Stromal cell of bone marrow (primary cell): ENCODE results near the gene ZNF783.
"Not testable (repeated sequence)": the region's sequence is repeated elsewhere in the genome, so short reads cannot be mapped to it uniquely, and the experiment has no call there.

Experiments used
- DNase-seq: peaks from one replicate; pipeline ENCODE4 v3.0.0-alpha.2; 2012; ENCODE audit warnings: low read depth

The ZNF783 gene

DNA sequence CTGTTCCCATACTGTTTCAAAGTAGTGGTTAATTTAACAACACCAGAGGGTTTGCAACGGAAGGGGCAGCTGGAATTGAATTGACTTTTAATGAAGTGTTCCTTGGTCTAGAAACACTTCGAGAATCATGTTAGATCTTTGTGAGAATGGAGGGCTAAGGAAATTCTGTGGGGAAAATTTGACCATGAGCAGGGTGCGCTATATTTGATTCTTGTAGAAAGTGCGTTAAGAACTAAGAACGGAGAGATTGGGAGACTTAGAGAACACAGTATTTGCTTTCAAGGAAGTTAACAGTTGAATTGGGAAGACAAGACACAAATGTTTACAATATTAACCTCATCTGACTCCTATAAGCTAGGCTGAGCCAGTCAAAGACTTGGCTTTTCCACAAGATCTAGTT is 21.4 kb upstream of the ZNF783 start:
- DNase-seq, result no peak

DNA sequence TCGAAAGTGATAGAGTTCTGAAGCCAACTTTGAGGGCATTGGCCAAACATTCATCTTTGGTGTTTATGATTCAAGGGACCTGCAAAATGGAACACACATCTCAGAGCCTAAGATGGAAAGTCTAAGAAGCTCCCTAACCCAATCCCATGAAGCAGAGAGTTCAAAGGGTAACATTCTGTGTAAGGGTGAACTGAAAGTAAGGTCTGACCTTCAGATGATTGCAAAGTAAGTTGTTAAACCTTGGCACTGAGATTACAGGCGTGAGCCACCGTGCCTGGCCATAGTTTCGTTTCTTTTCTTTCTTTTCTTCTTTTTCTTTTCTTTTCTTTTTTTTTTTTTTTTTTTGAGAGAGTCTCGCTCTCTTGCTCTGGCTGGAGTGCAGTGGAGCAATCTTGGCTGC is 20.3 kb upstream of the ZNF783 start:
- no peak for DNase-seq

DNA sequence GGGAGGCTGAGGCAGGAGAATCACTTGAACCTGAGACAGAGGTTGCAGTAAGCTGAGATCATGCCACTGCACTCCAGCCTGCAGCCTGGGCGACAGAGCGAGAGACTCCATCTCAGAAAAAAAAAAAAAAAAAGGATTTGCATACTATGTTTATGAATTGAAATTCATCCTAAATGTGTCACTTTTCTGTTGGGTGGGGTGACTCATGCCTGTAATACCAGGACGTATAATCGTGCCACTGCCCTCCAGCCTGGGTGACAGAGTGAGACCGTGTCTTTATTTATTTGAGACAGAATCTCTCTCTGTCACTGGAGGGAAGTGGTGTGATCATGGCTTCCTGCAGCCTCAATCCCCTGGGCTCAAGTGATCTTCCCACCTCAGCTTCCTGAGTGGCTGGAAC is 16.8 kb upstream of the ZNF783 start:
- no peak for DNase-seq

DNA sequence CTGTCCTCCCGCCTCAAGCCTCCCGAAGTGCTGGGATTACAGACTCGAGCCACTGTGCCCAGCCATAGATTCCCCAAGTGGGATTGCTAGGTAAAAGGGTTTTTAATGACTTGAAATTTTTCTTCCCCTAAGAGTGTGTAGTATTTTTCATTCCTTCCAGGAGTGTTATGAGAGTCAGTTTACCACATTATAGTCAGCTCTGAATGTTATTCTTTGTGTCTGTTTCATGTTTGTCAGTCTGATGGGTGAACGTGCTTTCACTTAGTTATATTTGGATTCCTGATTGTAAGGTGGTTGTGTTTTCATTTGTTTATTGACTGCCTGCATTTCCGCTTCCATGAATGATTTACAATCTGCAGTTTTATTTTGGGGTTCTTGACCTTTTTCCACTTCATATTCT is 16.3 kb upstream of the ZNF783 start:
- DNase-seq, result no peak

DNA sequence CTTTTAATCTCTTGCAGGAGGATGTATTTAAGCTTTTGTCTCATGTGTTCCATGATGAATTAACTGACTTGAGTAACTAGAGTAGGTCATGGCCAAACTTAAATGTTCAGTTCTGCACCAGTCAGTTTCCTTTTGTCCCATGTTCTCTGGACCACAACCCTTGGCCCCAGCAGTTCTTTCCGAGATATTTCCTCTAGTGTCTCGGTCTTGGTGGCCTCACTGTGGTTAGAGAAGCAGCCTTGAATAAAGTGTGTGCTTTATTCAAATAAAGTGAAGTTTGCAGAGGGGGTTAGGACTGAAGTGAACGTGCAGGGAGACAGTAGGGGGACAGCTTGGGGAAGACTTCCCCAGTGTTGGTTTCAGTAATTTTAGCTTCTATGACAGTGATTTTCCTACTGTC is 13.2 kb upstream of the ZNF783 start:
- DNase-seq, result no peak

DNA sequence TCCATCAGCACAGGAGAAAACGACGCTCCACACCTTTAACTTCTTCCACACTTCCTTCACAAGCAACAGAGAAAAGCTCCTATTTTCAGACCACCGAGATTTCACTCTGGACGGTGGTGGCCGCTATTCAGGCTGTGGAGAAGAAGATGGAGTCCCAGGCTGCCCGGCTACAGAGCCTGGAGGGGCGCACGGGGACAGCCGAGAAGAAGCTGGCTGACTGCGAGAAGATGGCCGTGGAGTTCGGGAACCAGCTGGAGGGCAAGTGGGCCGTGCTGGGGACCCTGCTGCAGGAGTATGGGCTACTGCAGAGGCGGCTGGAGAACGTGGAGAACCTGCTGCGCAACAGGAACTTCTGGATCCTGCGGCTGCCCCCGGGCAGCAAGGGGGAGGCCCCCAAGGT is 11.8 kb upstream of the ZNF783 start:
- not testable (repeated sequence) for DNase-seq

DNA sequence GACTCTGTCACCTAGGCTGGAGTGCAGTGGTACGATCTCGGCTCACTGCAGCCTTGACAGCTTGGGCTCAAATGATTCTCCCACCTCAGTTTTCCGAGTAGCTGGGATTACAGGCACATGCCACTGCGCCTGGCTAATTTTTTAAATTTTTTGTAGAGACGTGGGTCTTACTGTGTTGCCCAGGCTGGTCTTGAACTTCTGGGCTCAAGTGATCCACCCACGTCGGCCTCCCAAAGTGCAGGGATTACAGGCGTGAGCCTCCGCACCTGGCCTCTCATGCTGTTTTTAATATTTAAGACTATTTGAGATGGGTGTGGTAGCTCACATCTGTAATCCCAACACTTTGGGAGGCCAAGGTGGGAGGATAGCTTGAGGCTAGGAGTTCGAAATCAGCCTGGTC is 10.5 kb upstream of the ZNF783 start:
- not testable (repeated sequence) for DNase-seq

DNA sequence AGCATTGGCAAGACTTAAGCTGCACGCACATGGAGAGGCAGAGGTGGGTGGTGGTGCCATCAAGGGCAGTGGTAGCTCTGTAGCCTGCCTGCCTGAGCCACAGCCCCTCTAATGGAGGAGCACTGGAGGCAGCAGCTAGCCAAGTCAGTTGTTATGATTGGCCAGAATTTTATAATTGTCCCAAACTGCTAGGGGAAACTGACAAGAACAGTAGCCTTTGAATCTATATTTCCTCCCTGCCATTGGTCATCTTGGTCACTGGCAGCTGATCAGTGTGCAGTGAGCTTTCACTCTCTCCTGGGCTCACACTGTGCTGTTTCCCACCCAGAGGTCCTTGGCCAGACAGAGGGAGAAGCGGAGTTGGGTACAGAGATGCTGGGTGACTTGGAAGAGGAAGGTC is 9.6 kb upstream of the ZNF783 start:
- no peak for DNase-seq

DNA sequence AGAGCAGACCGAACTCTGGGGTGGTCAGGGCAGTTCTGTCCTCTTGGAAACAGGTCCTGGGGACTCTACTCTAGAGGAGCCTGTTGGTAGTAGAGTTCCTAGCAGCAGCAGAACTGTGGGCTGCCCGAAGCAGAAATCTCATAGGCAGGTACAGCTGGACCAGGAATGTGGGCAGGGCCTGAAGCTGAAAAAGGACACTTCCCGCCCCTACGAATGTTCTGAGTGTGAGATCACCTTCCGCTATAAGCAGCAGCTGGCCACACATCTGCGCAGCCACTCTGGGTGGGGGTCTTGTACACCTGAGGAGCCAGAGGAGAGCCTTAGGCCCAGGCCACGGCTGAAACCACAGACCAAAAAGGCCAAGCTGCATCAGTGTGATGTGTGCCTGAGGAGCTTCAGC is 8.3 kb upstream of the ZNF783 start:
- no peak for DNase-seq

DNA sequence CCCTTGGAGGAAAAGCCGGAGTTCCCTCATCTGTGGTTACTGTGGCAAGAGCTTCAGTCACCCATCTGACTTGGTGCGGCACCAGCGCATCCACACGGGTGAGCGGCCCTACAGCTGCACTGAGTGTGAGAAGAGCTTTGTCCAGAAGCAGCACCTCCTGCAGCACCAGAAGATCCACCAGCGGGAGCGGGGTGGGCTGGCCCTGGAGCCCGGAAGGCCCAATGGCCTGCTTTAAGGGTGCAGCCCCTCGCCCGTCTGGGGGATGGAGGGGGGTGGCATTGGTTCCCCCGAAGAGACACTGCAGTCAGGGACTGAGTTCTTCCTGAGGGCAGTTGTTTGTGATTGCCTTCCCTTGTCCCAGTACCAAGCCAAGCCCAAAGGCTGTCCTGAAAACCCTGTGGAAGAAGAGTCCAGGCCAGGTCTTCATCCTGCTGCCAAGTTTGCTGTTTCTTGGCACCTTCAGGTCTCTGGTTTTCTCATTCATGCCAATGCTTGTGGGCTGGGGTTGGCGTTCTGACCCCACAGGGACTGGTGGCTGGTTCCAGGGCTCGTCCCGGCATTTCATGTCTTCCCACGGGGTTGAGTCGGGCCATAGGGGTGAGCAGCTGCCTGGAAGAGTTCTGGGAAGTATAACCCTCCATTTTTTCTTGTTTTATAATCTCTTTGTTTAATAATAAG is 7.7 kb upstream of the ZNF783 start:
- DNase-seq, result no peak

DNA sequence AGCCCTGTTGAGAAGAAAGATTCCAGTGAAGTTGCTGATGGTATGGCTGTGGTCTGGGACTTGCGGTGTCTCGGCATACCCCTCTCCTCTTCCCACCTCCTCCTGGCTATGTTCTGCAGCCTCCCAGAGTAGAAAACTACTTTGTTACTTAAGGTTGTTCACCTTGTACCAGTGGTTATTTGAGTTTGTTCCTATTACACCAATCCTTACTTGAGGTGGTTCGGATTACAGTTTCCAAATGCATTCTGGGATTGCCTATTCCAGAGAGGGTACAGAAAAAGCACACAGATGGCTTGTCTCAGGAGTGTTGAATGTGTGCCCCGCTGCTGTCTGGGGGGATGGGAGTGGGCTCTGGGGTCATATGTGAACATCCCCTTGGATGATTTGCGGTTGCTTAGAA is 6.8 kb upstream of the ZNF783 start:
- no peak for DNase-seq

DNA sequence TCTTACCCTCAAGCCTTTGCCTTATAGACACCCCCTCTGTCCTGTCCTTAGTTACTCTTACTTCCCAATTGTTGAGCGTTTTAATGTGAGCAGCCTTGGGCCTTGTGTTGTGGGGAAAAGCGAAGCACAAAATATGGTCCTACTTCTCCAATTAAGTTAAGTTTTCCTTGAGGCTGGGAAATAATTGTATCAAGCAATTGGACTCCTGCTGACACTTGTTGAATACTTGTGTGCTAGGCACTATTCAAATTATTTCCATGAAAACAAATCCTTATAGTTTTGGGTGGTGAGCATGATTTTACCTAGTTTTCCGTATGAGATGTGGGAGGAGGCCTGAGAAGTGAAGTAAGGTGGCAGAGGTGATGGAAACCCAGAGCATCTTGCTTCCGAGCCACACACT is 5.4 kb upstream of the ZNF783 start:
- no peak for DNase-seq

DNA sequence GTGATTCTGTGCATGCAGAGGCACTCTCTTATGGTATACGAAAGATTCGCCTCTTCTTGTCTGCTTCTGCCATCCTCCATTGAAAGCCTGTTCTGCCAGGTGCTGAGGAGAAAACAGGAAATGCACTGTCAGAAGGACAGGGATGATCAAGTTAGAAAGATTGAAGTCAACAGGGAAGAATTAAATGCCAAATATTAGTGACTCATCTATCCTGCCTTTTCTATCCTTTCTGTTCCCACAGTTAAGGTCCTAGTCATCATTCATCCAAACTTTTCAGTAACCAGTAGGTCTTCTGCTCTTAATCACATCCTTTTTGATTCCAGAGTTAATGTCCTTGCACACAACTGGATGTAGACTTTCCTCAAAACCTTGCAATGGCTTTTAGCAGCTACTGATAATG is 4.8 kb upstream of the ZNF783 start:
- DNase-seq, result no peak

DNA sequence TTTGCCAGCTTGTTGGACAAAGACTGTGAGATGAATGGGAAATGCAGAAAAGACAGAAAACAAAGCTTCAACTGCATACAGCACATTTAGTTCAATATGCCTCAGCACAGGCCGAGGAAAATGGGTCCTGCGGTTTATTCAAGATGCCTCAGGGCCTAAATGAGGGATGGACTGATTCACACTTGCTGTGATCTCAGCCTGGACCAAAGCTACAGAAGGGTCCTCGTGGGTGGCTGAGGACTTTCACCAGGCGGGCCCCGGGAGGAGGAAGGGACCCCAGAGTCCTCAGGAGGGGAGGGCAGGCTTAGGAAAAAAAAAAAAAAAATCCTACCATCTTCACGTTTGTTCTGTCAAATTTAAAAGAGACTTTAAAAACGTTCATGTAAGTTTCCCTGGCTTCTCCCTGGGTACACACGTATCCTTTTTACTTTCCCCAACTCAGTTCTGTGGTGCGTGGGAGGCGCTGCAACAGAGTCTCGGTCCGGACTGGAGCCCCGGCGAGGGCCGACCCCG is 624 bp upstream of the ZNF783 start:
- no peak for DNase-seq

DNA sequence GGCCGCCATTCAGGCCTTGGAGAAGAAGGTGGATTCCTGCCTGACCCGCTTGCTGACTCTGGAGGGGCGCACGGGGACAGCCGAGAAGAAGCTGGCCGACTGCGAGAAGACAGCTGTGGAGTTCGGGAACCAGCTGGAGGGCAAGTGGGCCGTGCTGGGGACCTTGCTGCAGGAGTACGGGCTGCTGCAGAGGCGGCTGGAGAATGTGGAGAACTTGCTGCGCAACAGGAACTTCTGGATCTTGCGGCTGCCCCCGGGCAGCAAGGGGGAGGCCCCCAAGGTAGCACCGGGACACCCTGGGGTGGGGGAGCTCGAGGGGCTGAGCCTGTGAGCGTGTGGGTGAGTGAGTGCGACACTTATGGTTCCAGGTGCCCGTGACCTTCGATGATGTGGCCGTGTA is 4.5 kb downstream of the ZNF783 start:
- DNase-seq, result no peak

DNA sequence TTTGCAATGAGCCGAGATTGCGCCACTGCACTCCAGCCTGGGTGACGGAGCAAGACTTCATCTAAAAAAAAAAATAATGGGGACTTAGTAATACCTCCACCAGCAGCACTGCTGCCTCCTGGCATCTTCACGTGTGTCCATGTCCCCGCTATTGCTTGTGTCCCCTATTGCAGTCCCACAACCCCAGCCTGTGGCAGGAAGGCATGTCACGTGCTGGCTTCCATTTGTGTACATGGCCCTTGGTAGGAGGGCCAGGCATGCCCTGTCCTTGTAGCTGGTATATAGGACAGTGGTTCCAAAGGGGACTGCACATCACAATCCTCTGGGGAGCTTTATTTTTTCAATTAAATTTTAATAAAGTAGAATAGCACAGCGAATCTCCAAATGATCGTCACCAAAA is 5.7 kb downstream of the ZNF783 start:
- no peak for DNase-seq

DNA sequence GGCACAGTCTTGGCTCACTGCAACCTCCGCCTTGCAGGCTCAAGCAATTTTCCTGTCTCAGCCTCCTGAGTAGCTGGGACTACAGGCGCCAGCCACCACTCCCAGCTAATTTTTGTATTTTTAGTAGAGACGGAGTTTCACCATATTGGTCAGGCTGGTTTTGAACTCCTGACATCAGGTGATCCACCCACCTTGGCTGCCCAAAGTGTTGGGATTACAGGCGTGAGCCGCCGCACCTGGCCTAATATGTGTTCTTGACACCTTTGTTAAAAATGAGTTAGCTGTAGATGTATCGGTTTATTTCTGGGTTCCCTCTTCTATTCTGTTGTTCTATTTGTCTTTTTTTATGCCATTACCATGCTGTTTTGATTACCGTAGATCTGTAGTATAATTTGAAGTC is 12.4 kb downstream of the ZNF783 start:
- DNase-seq, result not testable (repeated sequence)

DNA sequence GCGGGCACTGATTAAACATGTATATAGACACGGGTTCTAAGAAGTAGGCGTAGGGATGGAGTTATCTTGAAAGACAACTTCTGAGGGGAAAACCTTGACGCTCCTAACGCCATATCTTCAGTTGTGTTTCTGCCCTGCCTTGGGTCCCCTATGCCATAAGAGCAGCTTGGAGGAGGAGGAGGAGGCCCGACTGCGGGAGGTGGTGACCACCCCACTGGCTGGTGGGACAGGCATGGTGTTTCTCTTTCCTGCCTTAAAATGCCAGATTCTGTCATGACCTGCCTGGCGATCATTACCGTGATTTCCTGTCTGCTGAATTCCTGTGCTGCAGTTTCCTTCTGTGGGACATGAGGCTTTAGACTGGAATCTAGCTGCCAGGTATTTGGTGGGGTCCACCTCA is 15.9 kb downstream of the ZNF783 start:
- DNase-seq, result no peak

DNA sequence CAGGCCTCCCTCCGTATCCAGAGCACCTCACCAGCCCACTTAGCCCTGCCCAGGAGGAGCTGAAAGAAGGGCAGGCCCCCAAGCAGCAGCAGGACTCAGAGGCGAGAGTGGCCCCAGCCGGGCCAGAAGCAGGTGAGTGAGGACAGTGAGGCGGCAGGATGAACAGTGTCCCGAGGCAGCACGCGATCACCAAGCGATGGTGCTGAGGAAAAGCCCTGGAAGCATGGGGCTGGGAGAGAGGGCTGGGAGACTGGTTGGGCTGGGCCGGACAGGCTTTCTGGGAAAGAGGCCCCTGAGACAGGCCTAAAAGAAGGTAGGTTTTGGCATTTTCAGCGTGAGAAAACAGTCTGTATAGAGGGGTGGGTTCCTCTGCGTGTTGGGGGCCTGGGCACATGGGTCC is 16.4 kb downstream of the ZNF783 start:
- no peak for DNase-seq

DNA sequence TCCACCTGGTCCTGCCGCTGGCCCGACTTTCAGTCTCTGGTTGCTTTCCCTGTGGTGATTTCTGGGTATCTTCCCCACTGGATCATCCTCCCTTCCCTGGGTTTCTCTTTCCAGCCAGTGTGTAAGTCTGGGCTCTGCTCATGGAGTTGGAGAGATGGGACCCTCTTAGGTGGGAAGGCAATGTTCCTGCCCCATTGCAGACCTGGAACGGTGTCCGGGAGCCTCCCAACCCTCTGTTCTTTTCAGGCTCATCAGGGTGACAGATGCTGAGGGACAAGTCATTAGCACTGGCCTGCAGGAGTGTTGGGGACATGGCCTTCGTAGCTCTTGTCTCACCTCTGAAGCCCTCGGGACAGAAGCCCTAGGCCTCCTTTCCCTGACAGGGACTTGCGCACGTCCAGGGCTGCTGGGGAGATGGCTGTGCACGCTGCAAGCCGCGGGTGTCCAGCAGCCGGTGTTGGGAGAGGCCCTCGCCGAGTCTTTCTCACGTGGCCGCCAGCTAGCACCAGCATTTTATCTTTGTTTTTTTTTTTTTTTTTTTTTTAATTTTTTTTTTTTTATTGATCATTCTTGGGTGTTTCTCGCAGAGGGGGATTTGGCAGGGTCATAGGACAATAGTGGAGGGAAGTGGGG is 17.2 kb downstream of the ZNF783 start:
- no peak for DNase-seq

DNA sequence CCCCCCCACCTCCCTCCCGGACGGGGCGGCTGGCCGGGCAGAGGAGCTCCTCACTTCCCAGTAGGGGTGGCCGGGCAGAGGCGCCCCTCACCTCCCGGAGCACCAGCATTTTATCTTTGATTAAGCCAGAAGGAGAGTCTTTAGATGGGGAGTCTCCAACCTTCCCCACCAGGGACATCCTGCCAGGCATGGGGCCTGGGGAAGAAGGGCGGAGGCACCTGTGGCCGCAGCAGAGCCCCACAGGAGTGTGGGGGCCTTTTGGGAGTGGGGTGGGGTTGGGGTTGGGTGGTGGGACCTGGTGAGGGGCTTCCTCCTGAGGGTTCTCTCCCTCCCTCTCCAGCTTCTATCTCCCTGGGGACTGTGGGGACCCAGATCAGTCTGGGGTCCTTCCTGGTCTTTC is 18.2 kb downstream of the ZNF783 start:
- no peak for DNase-seq

DNA sequence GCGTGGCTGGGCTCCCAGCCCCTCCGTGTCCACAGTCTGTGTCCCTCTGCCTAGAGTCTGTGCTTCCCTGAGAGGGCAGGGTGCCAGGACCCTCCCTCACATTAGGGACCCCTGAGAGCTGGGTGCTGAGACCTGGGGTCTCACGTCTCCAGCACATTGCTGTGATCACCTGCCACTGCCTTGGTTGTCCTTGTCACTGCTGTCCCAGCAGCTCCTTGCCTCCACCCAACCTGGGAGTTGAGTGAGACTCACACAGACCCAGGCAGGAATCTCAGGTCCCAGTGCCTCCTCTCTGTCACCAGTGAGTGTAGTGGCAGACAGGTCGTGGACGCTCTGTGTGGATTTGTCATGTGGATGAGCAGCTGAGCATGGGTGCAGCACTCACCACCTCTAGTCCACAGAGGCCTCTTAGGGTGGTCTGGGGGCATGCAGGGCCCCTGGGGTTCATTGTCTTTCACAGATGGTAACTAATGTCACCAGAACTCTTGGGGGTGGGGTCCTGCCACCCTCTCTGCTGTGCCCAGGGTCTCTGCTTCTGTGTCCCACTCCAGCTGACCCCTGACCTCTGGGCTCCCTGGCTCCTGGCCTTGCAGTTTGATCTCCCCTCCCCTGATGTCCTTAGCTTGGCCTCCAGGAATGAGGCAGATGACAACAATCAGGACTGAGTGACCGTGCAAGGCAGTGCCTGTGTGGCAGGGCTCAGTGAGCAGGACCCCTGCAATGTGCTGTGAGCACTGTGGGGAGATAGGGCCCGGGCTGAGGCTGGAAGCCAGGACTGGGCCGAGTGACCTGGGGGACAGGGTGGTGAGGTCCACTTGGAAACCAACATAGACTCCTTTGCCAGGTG is 18.9 kb downstream of the ZNF783 start:
- DNase-seq, result no peak
